ENCODE results near the gene SHISA8. TPM values are rescaled to one million over a fixed set of nuclear protein-coding genes. Genes with fewer than 3 reads are reported as not detected.

Gene SHISA8
- total RNA-seq, 1 donor from 2014 or later, result not detected

- H3K4me1 ChIP-seq, result peaks cover 26% of the 10 kb centered on the region
- H3K36me3 ChIP-seq, result peaks cover 8% of the 10 kb centered on the region
- no peak for DNase-seq
- peak overlapping the region; percentile 42 for H3K4me3 ChIP-seq
- peaks cover 70% of the 10 kb centered on the region for H3K27me3 ChIP-seq (ENCODE audit: low read depth)
- intact Hi-C loops (cut with DNase I), result no loop called here
- peak in 1 of 2 donors; percentile 2 for ATAC-seq
- TF ChIP-seq CTCF (IDR thresholded peaks at IDR 0.05), result no peak
- no peak overlapping the region for H3K27ac ChIP-seq
- no peaks in the 10 kb centered on the region for H3K9me3 ChIP-seq
Measured at GRCh38 chr22:41911001-41911611, 3.8 kb downstream of the SHISA8 start.

DNA sequence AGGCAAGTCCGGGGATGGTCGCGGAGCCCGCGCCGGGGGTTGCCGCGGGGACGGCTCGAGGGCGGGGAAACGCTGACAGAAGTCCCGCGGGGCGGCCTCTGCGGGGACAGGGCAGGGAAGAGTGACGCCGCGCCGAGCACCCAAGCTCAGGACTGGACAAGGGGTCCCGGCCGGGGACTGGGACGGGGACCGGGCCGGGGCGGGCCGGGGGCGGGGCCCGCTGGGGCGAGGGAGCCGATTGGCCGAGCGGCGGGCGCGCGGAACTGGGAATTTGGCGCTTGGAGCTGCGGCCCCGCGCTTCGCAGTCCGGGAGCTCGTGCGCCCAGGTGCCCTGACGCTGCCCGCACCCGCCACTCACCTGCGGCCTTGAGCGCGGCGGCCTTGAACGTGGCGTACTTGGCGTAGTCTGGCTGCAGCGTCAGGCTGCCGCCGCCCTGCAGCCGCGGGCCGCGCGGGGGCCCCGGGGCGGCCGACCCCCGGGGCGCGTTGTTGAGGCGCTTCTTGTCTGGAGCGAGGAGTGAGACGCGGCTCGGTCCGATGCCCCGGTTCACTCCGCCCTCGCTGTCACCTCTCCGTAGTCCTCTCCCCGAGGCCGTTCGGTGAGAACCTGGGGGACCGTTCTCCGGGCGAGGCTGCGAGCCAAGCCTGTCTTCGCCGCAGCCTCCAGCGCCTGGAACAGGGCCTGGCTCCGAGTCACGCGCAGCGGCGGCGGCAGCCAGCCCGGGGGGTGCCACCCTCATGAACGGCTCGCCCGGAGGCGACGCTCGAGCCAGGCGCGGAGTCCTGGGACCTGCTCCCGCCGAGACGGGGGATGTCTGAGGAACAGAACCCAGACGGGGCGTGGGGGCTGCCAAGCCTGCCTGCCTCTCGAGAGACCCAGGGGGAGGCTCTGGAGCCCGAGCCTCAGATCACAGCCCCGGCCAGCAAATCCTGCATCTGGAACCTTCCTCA, 4.5 kb downstream of the SHISA8 start:
- ATAC-seq, result peak; percentile 7 to 47
- no peak overlapping the region for H3K27ac ChIP-seq
- intact Hi-C loops (cut with DNase I), result no loop called here
- no peaks in the 10 kb centered on the region for H3K9me3 ChIP-seq
- H3K27me3 ChIP-seq (ENCODE audit: low read depth), result peaks cover 62% of the 10 kb centered on the region
- peak overlapping the region; percentile 42 for H3K4me3 ChIP-seq
- peaks cover 22% of the 10 kb centered on the region for H3K4me1 ChIP-seq
- H3K36me3 ChIP-seq, result peaks cover 16% of the 10 kb centered on the region
- DNase-seq, result no peak
- no peak for TF ChIP-seq CTCF (IDR thresholded peaks at IDR 0.05)

- ATAC-seq (no peak), DNase-seq (no peak)
- H3K27ac ChIP-seq, result no peak overlapping the region
- intact Hi-C loops (cut with DNase I), result no loop called here
- TF ChIP-seq CTCF (IDR thresholded peaks at IDR 0.05), result no peak
- H3K27me3 ChIP-seq (ENCODE audit: low read depth), result peaks cover 54% of the 10 kb centered on the region
- peak overlapping the region; percentile 42 for H3K4me3 ChIP-seq
- H3K9me3 ChIP-seq, result no peaks in the 10 kb centered on the region
- H3K36me3 ChIP-seq, result peaks cover 24% of the 10 kb centered on the region
- H3K4me1 ChIP-seq, result peaks cover 17% of the 10 kb centered on the region
Measured at GRCh38 chr22:41909310-41910049, 5.4 kb downstream of the SHISA8 start.

DNA sequence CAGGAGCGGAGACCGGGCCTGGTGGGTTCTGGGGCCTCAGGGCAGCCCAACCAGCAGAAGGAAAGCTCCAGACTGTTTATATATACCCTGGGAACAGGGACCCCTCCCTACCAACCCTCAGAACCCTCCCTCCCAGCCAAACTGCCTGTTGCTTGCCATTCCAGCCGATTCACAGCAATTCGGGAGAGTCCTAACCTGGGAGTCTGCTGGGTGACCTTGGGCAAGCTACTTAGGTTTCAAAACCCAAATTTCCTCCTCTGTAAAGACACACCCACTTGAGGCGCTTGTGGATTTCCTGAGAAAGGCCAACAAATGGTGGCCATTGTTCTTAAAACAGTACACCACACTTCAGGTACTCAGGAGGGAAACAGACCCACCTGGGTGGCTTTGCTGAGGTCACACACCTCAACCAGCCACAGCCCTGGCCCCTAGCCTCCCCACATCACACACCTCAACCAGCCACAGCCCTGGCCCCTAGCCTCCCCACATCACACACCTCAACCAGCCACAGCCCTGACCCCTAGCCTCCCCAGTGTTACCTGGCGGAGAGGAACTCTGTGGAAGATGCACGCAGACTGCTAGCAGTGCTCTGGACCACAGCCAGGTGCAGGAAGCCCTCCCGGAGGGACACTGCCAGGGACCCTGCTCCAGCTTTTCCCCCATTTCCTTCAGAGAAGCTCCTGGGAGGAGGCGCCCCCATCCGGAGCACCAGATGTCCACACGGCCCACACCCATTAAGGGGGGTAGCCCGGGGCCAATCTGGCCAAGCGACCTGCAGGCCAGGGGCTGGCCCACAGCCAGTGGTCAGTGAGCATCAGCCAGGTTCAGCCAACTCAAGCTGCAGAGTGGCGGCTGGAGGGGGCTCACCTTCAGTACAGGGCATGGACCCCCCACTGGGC, 6.2 kb downstream of the SHISA8 start:
- Histone ChIP-seq H3K36me3 (peaks cover 32% of the 10 kb centered on the region), H3K4me3 (no peak overlapping the region), H3K4me1 (peaks cover 17% of the 10 kb centered on the region), H3K27me3 (ENCODE audit: low read depth) (peaks cover 48% of the 10 kb centered on the region), H3K27ac (no peak overlapping the region), H3K9me3 (no peaks in the 10 kb centered on the region)
- DNase-seq, result no peak
- ATAC-seq, result no peak
- intact Hi-C loops (cut with DNase I), result no loop called here
- TF ChIP-seq CTCF (IDR thresholded peaks at IDR 0.05), result no peak

Measured in lower lobe of right lung (tissue), 2 donors.